ENCODE data around the gene ALG1. TPM values are rescaled to one million over a fixed set of nuclear protein-coding genes. Genes with fewer than 3 reads are reported as not detected.
"Not testable (repeated sequence)": the region's sequence is repeated elsewhere in the genome, so short reads cannot be mapped to it uniquely, and the experiment has no call there.

The ALG1 gene
- total RNA-seq, 1 experiment from 2014 or later, result 29.1 TPM

DNA sequence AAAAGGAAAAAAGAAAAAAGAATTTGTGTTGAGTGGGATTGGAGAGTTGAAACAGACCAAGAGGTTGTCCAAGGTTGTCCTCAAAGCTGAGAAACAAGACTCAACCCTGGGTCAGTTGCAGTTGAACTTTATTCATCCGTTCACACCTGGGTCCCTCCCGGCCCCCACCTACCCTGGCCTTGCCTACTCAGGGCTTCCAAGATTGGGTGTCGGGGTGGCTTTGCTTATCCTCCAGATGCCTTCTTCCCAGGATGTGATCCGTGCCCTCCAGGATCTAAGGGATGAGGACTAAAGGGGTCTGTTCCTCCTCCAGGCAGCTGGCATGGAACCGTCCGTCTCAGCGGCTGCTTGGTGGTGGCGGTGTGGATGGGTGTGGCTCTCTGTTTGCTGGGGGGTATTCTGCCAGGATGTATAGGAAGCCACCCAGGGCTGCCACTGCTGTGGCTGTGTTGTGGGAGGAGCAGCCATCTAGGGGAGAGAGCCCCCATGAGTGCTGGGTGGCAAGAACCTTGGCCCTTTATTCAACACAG is 27.6 kb upstream of the ALG1 start:
- Mint-ChIP-seq H3K36me3 (ENCODE audit: insufficient read depth, unreplicated experiment) (no peaks in the 10 kb centered on the region), H3K27me3 (ENCODE audit: insufficient read depth, unreplicated experiment) (peaks cover 44% of the 10 kb centered on the region), H3K27ac (ENCODE audit: low read depth, unreplicated experiment) (no peak overlapping the region), H3K4me3 (ENCODE audit: unreplicated experiment) (no peak overlapping the region), H3K9me3 (ENCODE audit: unreplicated experiment) (no peaks in the 10 kb centered on the region), H3K4me1 (ENCODE audit: insufficient read depth, unreplicated experiment) (no peaks in the 10 kb centered on the region)
- DNase-seq (ENCODE audit: unreplicated experiment), result no peak
- CTCF ChIA-PET, result interaction anchor here (1.0 to 1.5 kb wide), 3 partner anchors 10 to 40 kb away, joined by 3 read pairs; no protein-coding TSS in a partner anchor
- no peak for TF ChIP-seq CTCF (IDR thresholded peaks at IDR 0.05; ENCODE audit: unreplicated experiment)
- intact Hi-C loops (cut with micrococcal nuclease), result no loop called here
- POLR2A ChIA-PET, result no interaction called here
- no TSS peak for BruUV-seq (replicated peaks)

DNA sequence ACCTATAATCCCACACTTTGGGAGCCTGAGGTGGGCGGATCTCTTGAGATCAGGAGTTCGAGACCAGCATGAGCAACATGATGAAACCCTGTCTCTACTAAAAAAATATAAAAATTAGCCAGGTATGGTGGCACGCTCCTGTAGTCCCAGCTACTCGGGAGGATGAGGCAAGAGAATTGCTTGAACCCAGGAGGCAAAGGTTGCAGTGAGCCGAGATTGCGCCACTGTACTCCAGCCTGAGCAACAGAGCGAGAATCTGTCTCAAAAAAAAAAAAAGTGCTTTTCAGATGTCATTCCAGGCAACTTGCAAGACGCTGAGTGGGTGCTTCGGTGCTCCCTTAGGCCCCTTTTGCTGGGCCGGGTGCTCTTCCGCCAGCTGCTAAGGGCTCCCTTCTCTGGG is 27.1 kb upstream of the ALG1 start:
- peaks cover 49% of the 10 kb centered on the region for H3K27me3 Mint-ChIP-seq (ENCODE audit: insufficient read depth, unreplicated experiment)
- DNase-seq (ENCODE audit: unreplicated experiment); POLR2A ChIA-PET; H3K4me3 Mint-ChIP-seq (ENCODE audit: unreplicated experiment); H3K9me3 Mint-ChIP-seq (ENCODE audit: unreplicated experiment); H3K36me3 Mint-ChIP-seq (ENCODE audit: insufficient read depth, unreplicated experiment); H3K4me1 Mint-ChIP-seq (ENCODE audit: insufficient read depth, unreplicated experiment); BruUV-seq (replicated peaks); intact Hi-C loops (cut with micrococcal nuclease); H3K27ac Mint-ChIP-seq (ENCODE audit: low read depth, unreplicated experiment): not testable (repeated sequence)
- CTCF ChIA-PET, result interaction anchor here (1.1 to 1.5 kb wide), 2 partner anchors 9 to 10 kb away, joined by 3 read pairs; no protein-coding TSS in a partner anchor

GRCh38 chr16:5045499-5046115 is 26.0 kb upstream of the ALG1 start:
- intact Hi-C loops (cut with micrococcal nuclease), result no loop called here
- H3K4me1 Mint-ChIP-seq (ENCODE audit: insufficient read depth, unreplicated experiment), result no peaks in the 10 kb centered on the region
- BruUV-seq (replicated peaks), result no TSS peak
- CTCF ChIA-PET, result interaction anchor here (1.0 to 1.5 kb wide), 2 partner anchors 8 to 46 kb away, joined by 3 to 5 read pairs; no protein-coding TSS in a partner anchor
- TF ChIP-seq CTCF (IDR thresholded peaks at IDR 0.05; ENCODE audit: unreplicated experiment), result no peak
- no peak for DNase-seq (ENCODE audit: unreplicated experiment)
- H3K27me3 Mint-ChIP-seq (ENCODE audit: insufficient read depth, unreplicated experiment), result peaks cover 54% of the 10 kb centered on the region
- no peaks in the 10 kb centered on the region for H3K9me3 Mint-ChIP-seq (ENCODE audit: unreplicated experiment)
- no peaks in the 10 kb centered on the region for H3K36me3 Mint-ChIP-seq (ENCODE audit: insufficient read depth, unreplicated experiment)
- POLR2A ChIA-PET, result no interaction called here
- H3K27ac Mint-ChIP-seq (ENCODE audit: low read depth, unreplicated experiment), result no peak overlapping the region
- H3K4me3 Mint-ChIP-seq (ENCODE audit: unreplicated experiment), result no peak overlapping the region

DNA sequence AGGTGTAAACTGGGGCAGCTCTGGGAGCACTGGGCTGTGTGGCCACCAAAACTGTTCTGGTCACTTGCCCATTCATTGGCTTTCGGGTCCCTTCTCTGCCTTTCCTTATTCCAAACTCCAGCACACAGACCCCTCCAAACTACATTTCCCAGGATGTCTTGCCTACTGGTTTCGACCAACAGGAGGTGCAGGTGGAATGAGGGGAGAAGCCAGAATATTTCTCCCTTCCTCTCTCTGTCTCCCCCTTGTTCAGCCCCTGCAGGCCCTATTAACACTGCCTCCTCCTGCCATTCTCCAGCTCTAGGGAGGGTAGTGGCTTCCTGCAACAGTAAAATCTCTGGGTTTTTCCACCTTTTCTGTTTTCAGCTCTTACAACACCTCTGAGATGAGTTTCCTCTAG is 24.7 kb upstream of the ALG1 start:
- Mint-ChIP-seq H3K36me3 (ENCODE audit: insufficient read depth, unreplicated experiment) (no peaks in the 10 kb centered on the region), H3K9me3 (ENCODE audit: unreplicated experiment) (no peaks in the 10 kb centered on the region), H3K27me3 (ENCODE audit: insufficient read depth, unreplicated experiment) (peaks cover 57% of the 10 kb centered on the region), H3K4me1 (ENCODE audit: insufficient read depth, unreplicated experiment) (no peaks in the 10 kb centered on the region), H3K27ac (ENCODE audit: low read depth, unreplicated experiment) (no peak overlapping the region), H3K4me3 (ENCODE audit: unreplicated experiment) (no peak overlapping the region)
- no TSS peak for BruUV-seq (replicated peaks)
- TF ChIP-seq CTCF (IDR thresholded peaks at IDR 0.05; ENCODE audit: unreplicated experiment), result no peak
- CTCF ChIA-PET, result interaction anchor here (1.4 kb wide), 1 partner anchor 11 kb away, joined by 5 read pairs; no protein-coding TSS in a partner anchor
- POLR2A ChIA-PET, result no interaction called here
- no peak for DNase-seq (ENCODE audit: unreplicated experiment)
- intact Hi-C loops (cut with micrococcal nuclease), result no loop called here
